Activated T-cell treated with anti-CD3 and anti-CD28 coated beads, Interleukin-2, amount 50 U/mL, for 24 hours (primary cell): ENCODE results near the gene C7.
"Not testable (repeated sequence)": the region's sequence is repeated elsewhere in the genome, so short reads cannot be mapped to it uniquely, and the experiment has no call there.

Experiments
- DNase-seq: peaks from one replicate; pipeline ENCODE4 v3.0.0-alpha.2; 2020
- H3K27ac Mint-ChIP-seq: 2 replicates; pipeline ENCODE4 v1.8.0; 2020; ENCODE audit warnings: mild to moderate bottlenecking, mixed read lengths
- H3K27me3 Mint-ChIP-seq: 2 replicates; pipeline ENCODE4 v1.8.0; 2020; ENCODE audit warnings: mixed read lengths
- H3K36me3 Mint-ChIP-seq: 2 replicates; pipeline ENCODE4 v1.8.0; 2020; ENCODE audit warnings: low read depth, mixed read lengths
- H3K4me1 Mint-ChIP-seq: 2 replicates; pipeline ENCODE4 v1.8.0; 2020; ENCODE audit warnings: low read depth, mixed read lengths
- H3K4me3 Mint-ChIP-seq: 2 replicates; pipeline ENCODE4 v1.8.0; 2020; ENCODE audit warnings: mild to moderate bottlenecking, moderate library complexity, mixed read lengths
- H3K9me3 Mint-ChIP-seq: 2 replicates; pipeline ENCODE4 v1.8.0; 2020; ENCODE audit warnings: mixed read lengths

Gene C7

GRCh38 chr5:40909264-40909663 is at the start of gene C7:
Gene C7, plus strand, starts transcription at chr5:40909497. Its CDS starts 114 bp downstream, at chr5:40909611.
- Mint-ChIP-seq H3K9me3 (no peaks in the 10 kb centered on the region), H3K27me3 (peaks cover 26% of the 10 kb centered on the region), H3K27ac (no peak within 1 kb of the TSS), H3K36me3 (no peaks in the 10 kb centered on the region), H3K4me1 (no peaks in the 10 kb centered on the region), H3K4me3 (no peak within 1 kb of the TSS)
- no peak for DNase-seq

GRCh38 chr5:40860711-40861110 is 48.6 kb upstream of the C7 start:
- peaks cover 14% of the 10 kb centered on the region for H3K9me3 Mint-ChIP-seq
- H3K27me3 Mint-ChIP-seq: no peaks in the 10 kb centered on the region
- H3K27ac Mint-ChIP-seq: no peak overlapping the region
- no peaks in the 10 kb centered on the region for H3K4me1 Mint-ChIP-seq
- no peak for DNase-seq
- no peak overlapping the region for H3K4me3 Mint-ChIP-seq
- H3K36me3 Mint-ChIP-seq: no peaks in the 10 kb centered on the region

GRCh38 chr5:40865004-40865403 is 44.3 kb upstream of the C7 start:
- DNase-seq, H3K27me3 Mint-ChIP-seq, H3K27ac Mint-ChIP-seq, H3K36me3 Mint-ChIP-seq, H3K4me1 Mint-ChIP-seq, H3K4me3 Mint-ChIP-seq: not testable (repeated sequence)
- peaks cover 14% of the 10 kb centered on the region for H3K9me3 Mint-ChIP-seq

GRCh38 chr5:40866844-40867243 is 42.5 kb upstream of the C7 start:
- Mint-ChIP-seq H3K27me3 (peaks cover 2% of the 10 kb centered on the region), H3K27ac (no peak overlapping the region), H3K36me3 (no peaks in the 10 kb centered on the region), H3K4me1 (no peaks in the 10 kb centered on the region), H3K9me3 (peaks cover 14% of the 10 kb centered on the region), H3K4me3 (no peak overlapping the region)
- no peak for DNase-seq

- Mint-ChIP-seq H3K27ac (no peak overlapping the region), H3K27me3 (peaks cover 2% of the 10 kb centered on the region), H3K9me3 (peaks cover 10% of the 10 kb centered on the region), H3K4me3 (no peak overlapping the region), H3K4me1 (no peaks in the 10 kb centered on the region), H3K36me3 (no peaks in the 10 kb centered on the region)
- DNase-seq: no peak
Observed at GRCh38 chr5:40869384-40869783, 39.9 kb upstream of the C7 start.

- Mint-ChIP-seq H3K27me3 (peaks cover 2% of the 10 kb centered on the region), H3K36me3 (no peaks in the 10 kb centered on the region), H3K9me3 (no peaks in the 10 kb centered on the region), H3K4me3 (no peak overlapping the region), H3K27ac (no peak overlapping the region), H3K4me1 (no peaks in the 10 kb centered on the region)
- DNase-seq: no peak
Observed at GRCh38 chr5:40871177-40871576, 38.1 kb upstream of the C7 start.

GRCh38 chr5:40872253-40872652 is 37.0 kb upstream of the C7 start:
- H3K27ac Mint-ChIP-seq, H3K27me3 Mint-ChIP-seq, H3K4me3 Mint-ChIP-seq, H3K9me3 Mint-ChIP-seq, H3K36me3 Mint-ChIP-seq, DNase-seq, H3K4me1 Mint-ChIP-seq: not testable (repeated sequence)

GRCh38 chr5:40873286-40873880 is 35.9 kb upstream of the C7 start:
- DNase-seq: no peak
- H3K27me3 Mint-ChIP-seq: no peaks in the 10 kb centered on the region
- no peaks in the 10 kb centered on the region for H3K36me3 Mint-ChIP-seq
- peaks cover 8% of the 10 kb centered on the region for H3K9me3 Mint-ChIP-seq
- no peak overlapping the region for H3K4me3 Mint-ChIP-seq
- H3K4me1 Mint-ChIP-seq: peaks cover 4% of the 10 kb centered on the region
- no peak overlapping the region for H3K27ac Mint-ChIP-seq

GRCh38 chr5:40875958-40876357 is 33.3 kb upstream of the C7 start:
- DNase-seq: no peak
- Mint-ChIP-seq H3K27me3 (no peaks in the 10 kb centered on the region), H3K36me3 (no peaks in the 10 kb centered on the region), H3K9me3 (peaks cover 8% of the 10 kb centered on the region), H3K4me3 (no peak overlapping the region), H3K27ac (no peak overlapping the region), H3K4me1 (peaks cover 7% of the 10 kb centered on the region)

GRCh38 chr5:40877371-40877988 is 31.8 kb upstream of the C7 start:
- Mint-ChIP-seq H3K36me3 (no peaks in the 10 kb centered on the region), H3K4me3 (no peak overlapping the region), H3K9me3 (peaks cover 10% of the 10 kb centered on the region), H3K27me3 (peaks cover 3% of the 10 kb centered on the region), H3K4me1 (peaks cover 7% of the 10 kb centered on the region), H3K27ac (no peak overlapping the region)
- peak; percentile 34 for DNase-seq

- Mint-ChIP-seq H3K36me3 (no peaks in the 10 kb centered on the region), H3K27me3 (peaks cover 3% of the 10 kb centered on the region), H3K27ac (no peak overlapping the region), H3K4me1 (peaks cover 7% of the 10 kb centered on the region), H3K4me3 (no peak overlapping the region), H3K9me3 (peaks cover 11% of the 10 kb centered on the region)
- DNase-seq: no peak
Observed at GRCh38 chr5:40879163-40879942, 29.9 kb upstream of the C7 start.

- no peak overlapping the region for H3K4me3 Mint-ChIP-seq
- no peak for DNase-seq
- H3K27me3 Mint-ChIP-seq: peaks cover 5% of the 10 kb centered on the region
- peaks cover 6% of the 10 kb centered on the region for H3K9me3 Mint-ChIP-seq
- H3K36me3 Mint-ChIP-seq: no peaks in the 10 kb centered on the region
- no peak overlapping the region for H3K27ac Mint-ChIP-seq
- H3K4me1 Mint-ChIP-seq: peaks cover 7% of the 10 kb centered on the region
Observed at GRCh38 chr5:40882291-40882690, 27.0 kb upstream of the C7 start.

- not testable (repeated sequence) for DNase-seq, H3K27ac Mint-ChIP-seq, H3K36me3 Mint-ChIP-seq, H3K27me3 Mint-ChIP-seq, H3K9me3 Mint-ChIP-seq, H3K4me3 Mint-ChIP-seq, H3K4me1 Mint-ChIP-seq
Observed at GRCh38 chr5:40883051-40883450, 26.2 kb upstream of the C7 start.

GRCh38 chr5:40895440-40896425 is 13.6 kb upstream of the C7 start:
- DNase-seq, H3K36me3 Mint-ChIP-seq, H3K9me3 Mint-ChIP-seq, H3K27me3 Mint-ChIP-seq, H3K4me3 Mint-ChIP-seq, H3K4me1 Mint-ChIP-seq, H3K27ac Mint-ChIP-seq: not testable (repeated sequence)
